GM18861 (cell line): ENCODE data around the gene CAMK1D.

Source experiments
- ATAC-seq: cut with Tn5 transposase; IDR thresholded peaks from one replicate; pipeline ENCODE4 v1.9.1; 2021; ENCODE audit not compliant: unreplicated experiment

CAMK1D gene

GRCh38 chr10:12510984-12511383, 161.6 kb downstream of the CAMK1D start:
- no peak for ATAC-seq

DNA sequence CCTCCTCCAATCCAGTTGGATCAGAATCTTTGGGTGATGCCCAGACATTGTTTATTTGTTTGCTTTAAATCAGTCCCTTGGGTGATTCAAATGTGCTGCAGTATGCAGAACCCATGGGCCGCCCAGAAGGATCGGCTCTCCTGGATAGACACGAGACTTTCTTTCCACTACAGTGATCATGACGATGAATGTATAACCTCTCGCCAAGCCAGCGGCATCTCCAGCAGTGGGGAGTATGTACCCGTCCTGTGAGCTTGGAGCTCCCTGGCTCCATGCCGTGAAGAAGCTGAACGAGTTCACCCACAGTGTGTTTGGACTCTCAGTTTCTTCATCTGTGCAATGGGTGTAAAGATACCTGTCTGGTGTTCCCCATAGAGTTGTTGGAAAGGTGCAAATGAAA, 162.3 kb downstream of the CAMK1D start:
- ATAC-seq = no peak

DNA sequence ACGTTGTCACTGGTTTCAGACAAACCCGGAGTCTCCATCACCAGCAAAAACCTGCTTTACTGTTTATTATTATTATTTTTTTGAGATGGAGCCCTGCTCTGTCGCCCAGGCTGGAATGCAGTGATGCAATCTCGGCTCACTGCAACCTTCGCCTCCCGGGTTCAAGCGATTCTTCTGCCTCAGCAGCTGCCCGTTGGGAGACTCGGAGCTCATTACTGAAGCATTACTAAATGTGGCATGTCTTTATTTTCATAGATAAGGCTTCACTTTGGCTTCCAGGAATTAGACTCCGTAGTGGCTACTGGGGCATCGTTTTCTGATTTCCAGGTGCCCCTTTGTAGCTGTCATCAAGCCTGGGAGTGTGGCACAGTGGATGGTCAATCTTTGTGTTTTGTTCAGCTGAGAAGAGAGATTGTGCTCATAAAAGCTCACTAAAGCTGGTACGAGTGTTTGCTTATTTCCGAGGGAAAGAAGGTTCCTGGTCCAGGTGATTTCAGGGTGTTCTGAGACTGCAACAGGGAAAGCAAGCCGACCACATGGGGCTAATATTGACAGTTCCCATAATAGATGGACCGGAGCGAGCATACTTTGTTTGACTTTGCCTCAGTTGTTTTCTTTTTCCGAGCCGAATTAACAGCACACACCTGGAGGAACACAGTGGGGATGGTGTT, 163.1 kb downstream of the CAMK1D start:
- no peak for ATAC-seq

DNA sequence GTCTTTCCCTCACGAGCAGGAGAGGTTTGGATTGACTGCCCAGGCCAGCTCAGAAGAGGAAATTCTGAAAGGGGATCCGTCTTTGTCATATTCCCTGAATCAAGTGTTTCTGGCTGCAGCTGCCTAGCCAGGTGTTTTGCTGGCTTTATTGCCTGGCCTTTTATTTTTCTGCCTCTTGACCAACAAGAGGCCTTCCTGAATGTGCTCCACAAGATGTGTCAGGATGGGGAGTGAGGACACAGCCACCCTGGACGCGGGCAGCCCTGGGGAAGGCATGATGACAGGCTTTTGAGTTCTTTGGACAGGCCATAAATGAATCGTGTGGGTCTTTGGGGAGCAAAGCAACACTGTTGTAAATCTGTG, 163.6 kb downstream of the CAMK1D start:
- ATAC-seq = no peak

DNA sequence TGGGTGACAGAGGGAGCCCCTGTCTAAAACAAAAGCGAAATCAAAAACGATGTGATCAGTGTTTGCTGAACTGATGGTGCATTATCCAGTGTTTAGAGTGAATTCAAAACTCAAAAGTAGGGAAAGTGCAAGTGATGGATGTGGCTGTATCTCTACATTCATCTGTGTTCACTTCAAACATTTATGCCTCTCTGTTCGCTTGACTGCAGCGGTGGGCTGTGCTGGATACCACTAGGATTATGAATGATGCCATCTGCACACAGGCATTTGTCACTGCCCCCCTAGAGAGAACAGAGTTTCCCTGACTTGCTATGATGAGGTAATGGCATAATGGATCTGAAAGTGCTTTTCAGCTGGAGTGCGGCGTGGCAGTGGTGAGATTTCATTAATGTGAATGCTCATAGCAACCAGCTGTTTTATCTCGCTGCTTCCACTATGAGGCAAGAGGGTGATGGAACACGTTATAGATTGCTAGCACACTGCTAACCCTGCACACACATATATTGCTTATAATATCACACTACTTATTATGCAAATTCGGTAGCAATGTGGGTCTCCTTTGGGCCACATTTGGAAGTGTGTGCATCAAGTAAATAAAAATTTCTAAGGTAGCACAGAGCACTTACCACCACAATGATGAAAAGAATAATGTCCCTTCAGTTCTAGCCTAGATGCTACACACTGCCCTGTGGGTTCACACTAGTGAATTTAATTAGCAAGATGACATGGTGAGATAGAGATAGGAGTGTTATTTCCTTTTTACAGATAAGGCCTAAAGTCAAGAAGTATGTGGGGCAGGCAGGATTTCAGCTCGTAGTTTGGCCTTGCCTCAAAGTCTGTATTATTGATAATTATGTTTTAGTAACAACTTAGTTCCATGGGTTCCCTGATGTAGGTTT, 164.7 kb downstream of the CAMK1D start:
- ATAC-seq = no peak

GRCh38 chr10:12518024-12518423, 168.7 kb downstream of the CAMK1D start:
- ATAC-seq = no peak

DNA sequence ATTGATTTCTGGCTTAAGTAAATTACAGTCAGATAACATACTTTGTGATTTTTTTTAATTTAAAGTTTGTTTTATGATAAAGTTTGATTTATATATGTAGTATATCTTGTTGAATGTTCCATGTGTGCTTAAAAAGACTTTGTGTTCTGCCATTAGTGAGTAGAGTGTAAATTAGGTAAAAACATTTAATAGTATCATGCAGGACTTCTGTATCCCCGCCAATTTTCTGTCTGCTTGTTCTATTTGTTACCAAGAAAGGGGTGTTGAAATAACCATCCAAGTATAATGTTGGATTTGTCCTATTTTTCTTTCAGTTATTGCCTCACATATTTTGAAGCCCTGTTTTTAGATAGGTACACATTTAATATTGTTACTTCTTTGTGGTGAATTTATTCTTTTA, 172.1 kb downstream of the CAMK1D start:
- ATAC-seq = no peak

DNA sequence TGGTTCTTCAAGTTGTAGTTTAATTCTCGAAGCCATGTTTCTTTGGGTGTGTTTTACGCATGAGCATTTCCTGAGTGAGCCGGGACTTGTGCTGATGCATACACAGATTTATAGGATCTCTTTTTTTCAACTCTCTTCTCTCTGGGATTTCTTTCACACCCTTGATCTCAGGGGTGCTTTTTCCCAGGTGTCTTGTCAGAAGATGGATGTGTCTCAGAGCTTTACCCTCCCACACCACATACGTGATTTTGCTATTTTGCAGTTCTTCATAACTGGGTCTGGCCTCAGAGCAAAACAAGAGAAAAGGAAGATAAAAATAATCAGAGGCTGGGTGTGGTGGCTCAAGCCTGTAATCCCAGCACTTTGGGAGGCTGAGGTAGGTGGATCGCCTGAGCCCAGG, 177.0 kb downstream of the CAMK1D start:
- ATAC-seq = no peak

- no peak for ATAC-seq
These were observed 180.6 kb downstream of the CAMK1D start for GRCh38 chr10:12529976-12530375.

DNA sequence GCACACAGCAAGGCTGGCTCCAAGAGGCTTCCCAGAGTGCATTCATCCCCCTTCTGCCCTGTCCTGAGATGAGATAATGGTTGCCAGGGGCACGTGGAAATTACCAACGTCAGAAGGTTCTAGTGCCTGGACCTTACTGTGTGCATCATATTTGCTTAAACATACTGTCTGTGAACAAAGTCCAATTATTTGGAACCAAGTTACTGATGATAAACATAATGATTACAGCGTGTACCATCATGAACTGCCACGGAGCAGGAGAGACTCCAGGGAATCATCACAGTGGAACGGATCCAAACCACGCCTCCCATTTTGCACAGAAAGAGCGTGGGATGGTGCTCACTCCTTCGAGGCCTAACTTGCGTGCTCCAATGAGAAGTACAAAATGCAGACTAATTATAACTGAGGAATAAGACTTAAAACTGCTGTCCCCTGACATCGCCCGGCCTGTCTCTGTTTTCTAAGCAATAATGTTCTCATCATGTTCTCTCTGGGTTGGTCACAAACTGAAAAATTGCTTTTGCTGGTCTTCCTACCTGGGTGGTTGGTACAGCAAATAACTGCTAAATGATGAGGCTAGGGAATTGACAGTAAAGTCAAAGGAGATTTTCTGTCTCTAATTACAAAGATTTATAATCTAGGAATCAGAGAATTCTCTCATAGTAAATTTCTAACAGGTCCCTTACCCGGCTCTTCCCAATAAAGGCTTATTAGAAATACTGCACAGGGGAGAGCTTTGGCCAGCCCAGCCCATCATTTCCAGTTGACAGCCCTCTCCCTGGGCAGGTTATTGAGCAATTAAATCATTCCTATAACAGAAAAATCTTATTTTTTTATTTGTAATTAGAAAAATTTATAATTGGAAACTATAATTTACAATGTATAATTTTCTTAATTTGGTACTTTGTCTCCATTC, 182.2 kb downstream of the CAMK1D start:
- ATAC-seq = no peak

GRCh38 chr10:12533151-12533550, 183.8 kb downstream of the CAMK1D start:
- no peak for ATAC-seq

- no peak for ATAC-seq
These were observed 184.4 kb downstream of the CAMK1D start for GRCh38 chr10:12533723-12534122.

DNA sequence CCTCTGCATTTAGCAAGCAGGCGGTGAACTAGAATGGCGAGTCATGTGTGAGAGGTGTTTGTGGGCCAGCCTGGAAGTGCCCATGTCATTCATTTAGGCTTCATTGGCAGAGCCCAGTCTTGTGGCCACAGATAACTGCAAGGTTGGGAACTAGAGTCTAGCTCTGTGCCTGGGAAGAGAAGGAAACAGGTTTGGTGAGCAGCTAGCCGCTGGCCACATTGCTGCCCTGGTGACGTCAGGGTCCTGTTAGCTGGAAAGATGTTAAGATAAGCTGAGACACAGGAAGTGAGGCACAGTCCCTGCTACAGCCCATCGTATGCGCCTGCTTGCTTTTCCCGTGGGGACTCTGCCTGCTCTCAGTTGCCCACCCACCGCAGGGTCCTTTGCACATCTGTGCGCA, 185.5 kb downstream of the CAMK1D start:
- no peak for ATAC-seq

DNA sequence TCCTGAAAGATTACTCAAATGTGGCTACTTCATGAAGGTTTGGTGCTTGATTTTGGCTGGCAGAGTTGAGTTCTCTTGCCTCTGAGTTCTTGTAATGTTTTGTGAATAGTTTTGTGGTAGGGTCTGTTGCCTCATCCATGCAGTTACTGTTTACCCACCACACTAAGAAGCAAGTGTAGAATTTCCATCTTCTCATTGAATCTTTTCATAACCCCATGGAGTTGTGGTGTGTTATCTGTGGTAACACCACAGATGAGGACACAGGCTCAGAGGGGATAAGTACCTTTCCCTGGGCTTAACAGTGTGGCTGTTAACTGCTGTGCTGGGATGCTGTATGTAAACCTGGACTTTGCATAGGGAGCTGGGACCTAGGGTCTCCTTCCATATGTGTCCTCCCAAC, 186.3 kb downstream of the CAMK1D start:
- ATAC-seq = no peak

GRCh38 chr10:12538491-12538995, 189.2 kb downstream of the CAMK1D start:
- no peak for ATAC-seq

- ATAC-seq = no peak
These were observed 190.2 kb downstream of the CAMK1D start for GRCh38 chr10:12539350-12540164.

- no peak for ATAC-seq
These were observed 191.0 kb downstream of the CAMK1D start for GRCh38 chr10:12540341-12540781.

GRCh38 chr10:12541446-12542067, 192.2 kb downstream of the CAMK1D start:
- ATAC-seq = no peak

GRCh38 chr10:12542133-12542670, 192.9 kb downstream of the CAMK1D start:
- ATAC-seq = no peak

GRCh38 chr10:12543589-12543988, 194.2 kb downstream of the CAMK1D start:
- no peak for ATAC-seq
